ENCODE measurements around the gene MANSC1.

DNA sequence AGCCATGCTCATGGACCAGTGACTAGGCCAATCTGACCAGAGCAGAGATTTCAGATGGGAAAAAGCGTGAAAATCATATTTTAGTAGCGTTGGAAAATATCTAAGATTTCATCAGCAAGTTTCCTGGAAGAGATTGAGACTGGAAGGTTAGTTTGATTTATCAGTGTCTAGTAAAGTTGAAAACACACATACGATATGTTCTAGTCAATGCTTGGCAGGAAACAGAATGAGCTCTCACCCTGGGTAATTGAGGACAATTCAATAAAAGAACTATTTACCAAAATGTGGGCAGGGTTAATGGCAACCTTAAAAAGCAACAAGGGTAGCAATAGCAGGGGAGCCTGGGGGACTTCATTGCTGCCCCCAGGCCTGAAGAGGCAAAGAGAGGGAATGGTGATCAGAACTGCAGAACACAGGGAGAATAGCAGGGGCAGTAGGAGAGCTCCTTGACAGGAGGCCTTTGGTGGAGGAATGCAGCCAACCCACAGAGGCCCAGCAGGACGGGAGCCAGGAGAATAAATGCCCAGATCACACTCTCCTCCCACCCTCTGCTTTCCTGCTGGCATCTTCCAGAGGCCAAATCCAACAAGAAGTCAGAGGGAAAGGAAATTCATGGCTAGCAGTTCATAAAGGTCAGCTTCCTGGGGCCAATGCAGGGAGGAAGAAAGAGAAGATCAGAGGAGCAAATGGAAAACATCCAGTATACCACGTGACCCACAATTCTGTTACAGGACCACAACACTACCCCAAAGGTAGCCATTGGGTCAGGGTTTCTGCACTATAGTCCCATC lies 55.6 kb downstream of the MANSC1 start:
- TF ChIP-seq, protein P1, sequence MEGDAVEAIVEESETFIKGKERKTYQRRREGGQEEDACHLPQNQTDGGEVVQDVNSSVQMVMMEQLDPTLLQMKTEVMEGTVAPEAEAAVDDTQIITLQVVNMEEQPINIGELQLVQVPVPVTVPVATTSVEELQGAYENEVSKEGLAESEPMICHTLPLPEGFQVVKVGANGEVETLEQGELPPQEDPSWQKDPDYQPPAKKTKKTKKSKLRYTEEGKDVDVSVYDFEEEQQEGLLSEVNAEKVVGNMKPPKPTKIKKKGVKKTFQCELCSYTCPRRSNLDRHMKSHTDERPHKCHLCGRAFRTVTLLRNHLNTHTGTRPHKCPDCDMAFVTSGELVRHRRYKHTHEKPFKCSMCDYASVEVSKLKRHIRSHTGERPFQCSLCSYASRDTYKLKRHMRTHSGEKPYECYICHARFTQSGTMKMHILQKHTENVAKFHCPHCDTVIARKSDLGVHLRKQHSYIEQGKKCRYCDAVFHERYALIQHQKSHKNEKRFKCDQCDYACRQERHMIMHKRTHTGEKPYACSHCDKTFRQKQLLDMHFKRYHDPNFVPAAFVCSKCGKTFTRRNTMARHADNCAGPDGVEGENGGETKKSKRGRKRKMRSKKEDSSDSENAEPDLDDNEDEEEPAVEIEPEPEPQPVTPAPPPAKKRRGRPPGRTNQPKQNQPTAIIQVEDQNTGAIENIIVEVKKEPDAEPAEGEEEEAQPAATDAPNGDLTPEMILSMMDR (IDR thresholded peaks at IDR 0.05) = no peak
- TF ChIP-seq POLR2A (IDR thresholded peaks at IDR 0.05) = no peak
